GM19035 (cell line): ENCODE measurements around the gene GLRX3.
A peak's percentile ranks its signal among the peaks of the same experiment; 100 is the strongest.
"Not testable (repeated sequence)": the region's sequence is repeated elsewhere in the genome, so short reads cannot be mapped to it uniquely, and the experiment has no call there.

Experiments used
- ATAC-seq: cut with Tn5 transposase; IDR thresholded peaks from one replicate; pipeline ENCODE4 v1.9.1; 2021; ENCODE audit not compliant: unreplicated experiment

GLRX3 gene

GRCh38 chr10:130136226-130137089, at the start of gene GLRX3:
Gene GLRX3, plus strand, starts transcription at chr10:130136391. Its CDS starts 30 bp downstream, at chr10:130136421.
- ATAC-seq, result peak; percentile 83

GRCh38 chr10:130090565-130090964, 45.6 kb upstream of the GLRX3 start:
- ATAC-seq, result not testable (repeated sequence)

DNA sequence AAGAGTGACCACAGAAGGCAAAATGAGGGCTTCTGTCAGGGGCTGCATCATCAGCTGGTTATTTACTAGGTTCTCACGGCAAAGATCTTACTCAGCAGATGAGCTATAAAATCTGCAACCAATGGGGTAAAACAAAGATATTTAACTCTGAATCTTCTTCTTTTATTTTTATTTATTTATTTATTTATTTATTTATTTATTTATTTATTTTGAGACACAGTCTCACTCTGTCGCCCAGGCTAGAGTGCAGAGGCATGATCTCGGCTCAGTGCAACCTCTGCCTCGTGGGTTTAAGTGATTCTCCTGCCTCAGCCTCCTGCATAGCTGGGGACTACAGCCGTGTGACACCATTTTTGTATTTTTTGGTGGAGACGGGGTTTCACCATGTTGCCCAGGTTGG, 36.8 kb upstream of the GLRX3 start:
- no peak for ATAC-seq

- no peak for ATAC-seq
These were observed 30.5 kb upstream of the GLRX3 start for GRCh38 chr10:130105724-130106123.

DNA sequence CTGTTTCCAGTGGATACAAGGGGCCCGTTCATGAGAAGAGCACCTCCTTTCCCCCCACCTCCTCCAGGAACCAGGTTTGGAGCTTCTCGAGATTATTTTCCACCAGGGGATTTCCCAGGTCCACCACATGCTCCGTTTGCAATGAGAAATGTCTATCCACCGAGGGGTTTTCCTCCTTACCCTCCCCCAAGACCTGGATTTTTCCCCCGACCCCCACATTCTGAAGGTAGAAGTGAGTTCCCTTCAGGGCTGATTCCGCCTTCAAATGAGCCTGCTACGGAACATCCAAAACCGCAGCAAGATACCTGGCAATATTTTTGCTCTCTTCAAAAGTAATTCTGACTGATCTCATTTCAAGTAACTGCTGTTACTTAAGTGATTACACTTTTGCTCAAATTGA, 28.0 kb upstream of the GLRX3 start:
- not testable (repeated sequence) for ATAC-seq

DNA sequence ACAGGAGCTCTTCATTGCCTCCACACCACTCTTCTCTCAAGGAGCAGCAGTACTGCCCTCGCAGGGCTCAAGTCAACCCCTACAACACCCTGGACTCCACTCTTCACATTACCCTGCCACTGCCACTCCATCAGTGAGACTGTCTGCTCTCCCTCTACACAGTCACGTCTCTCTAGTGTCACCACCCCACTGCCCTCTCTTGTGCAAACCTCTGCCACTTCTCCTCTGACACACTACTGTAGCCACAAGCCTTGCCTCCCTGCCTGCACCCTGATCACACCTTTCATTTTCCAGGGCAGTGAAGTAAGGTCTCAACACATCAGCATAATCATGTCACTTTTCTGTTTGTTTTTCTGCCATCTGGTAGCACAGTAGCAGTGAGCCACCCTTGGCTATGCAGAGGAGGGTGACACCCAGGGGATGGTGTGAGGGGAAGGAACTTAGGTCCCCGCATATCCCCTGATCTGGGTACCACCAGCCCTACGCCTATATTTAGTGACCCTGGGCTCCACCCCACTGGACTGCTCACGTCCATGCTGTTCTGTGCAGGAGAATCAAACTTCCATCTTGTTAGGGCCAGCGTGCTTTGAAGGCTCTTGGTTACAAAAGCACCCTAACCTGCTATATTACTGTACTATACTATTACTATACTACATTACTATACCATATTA, 27.1 kb upstream of the GLRX3 start:
- no peak for ATAC-seq

GRCh38 chr10:130109796-130110245, 26.4 kb upstream of the GLRX3 start:
- ATAC-seq, result no peak

- peak; percentile 80 for ATAC-seq
These were observed 25.7 kb upstream of the GLRX3 start, which contains the start of gene C10orf143 for GRCh38 chr10:130110246-130111112. Gene C10orf143, minus strand, starts transcription at chr10:130110830. Its CDS starts 58 bp downstream, at chr10:130110772.

- peak; percentile 84 for ATAC-seq
These were observed 24.9 kb upstream of the GLRX3 start for GRCh38 chr10:130111113-130111851.

- no peak for ATAC-seq
These were observed 24.4 kb upstream of the GLRX3 start for GRCh38 chr10:130111852-130112180.

DNA sequence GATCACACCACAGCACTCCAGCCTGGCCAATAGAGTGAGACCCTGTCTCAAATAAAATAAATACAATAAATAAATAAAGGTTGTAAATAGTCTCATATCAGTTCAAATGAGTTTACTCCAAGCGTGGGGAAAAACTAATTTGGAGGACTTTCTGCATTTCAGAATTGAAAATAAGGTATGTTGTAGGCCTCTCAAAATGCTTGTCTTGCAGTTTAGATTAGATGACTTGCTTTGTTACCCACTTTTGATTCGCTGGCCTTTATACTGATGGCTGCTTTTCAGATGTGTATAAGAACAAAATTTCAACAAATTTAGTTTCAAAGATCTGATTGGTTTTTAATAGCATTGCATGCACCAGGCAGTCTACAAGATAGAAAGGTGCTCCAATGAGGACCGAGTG, 23.4 kb upstream of the GLRX3 start:
- no peak for ATAC-seq

DNA sequence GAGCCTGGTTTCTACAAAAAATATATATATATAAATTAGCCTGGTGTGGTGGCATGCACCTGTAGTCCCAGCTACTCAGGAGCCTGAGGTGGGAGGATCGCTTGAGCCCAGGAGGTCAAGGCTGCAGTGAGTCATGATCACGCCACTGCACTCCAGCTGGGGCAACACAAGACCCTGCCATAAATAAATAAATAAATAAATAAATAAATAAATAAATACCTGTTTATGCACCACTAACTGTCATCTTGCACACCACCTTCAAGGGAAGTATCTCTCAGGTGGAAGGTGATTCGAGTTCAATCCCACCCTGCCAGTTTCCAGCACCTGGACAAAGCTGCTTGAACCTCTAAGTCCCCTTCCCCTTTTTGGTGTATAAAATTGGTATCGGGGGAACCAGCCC, 19.2 kb upstream of the GLRX3 start:
- ATAC-seq, result not testable (repeated sequence)

DNA sequence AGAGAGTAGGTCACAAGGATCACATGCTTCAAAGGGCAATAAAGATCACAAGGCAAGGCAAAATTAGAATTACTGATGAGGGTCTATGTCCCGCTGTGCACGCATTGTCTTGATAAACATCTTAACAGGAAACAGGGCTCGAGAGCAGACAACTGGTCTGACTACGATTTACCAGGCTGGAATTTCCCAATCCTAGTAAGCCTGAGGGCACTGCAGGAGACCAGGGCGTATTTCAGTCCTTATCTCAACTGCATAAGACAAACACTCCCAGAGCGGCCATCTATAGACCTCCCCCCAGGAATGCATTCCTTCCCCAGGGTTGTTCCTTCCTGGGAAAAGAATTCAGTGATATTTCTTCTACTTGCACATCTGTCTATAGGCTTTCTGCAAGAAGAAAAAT, 18.7 kb upstream of the GLRX3 start:
- not testable (repeated sequence) for ATAC-seq

GRCh38 chr10:130121486-130122079, 14.6 kb upstream of the GLRX3 start:
- no peak for ATAC-seq

GRCh38 chr10:130127364-130128061, 8.7 kb upstream of the GLRX3 start:
- peak; percentile 96 for ATAC-seq

DNA sequence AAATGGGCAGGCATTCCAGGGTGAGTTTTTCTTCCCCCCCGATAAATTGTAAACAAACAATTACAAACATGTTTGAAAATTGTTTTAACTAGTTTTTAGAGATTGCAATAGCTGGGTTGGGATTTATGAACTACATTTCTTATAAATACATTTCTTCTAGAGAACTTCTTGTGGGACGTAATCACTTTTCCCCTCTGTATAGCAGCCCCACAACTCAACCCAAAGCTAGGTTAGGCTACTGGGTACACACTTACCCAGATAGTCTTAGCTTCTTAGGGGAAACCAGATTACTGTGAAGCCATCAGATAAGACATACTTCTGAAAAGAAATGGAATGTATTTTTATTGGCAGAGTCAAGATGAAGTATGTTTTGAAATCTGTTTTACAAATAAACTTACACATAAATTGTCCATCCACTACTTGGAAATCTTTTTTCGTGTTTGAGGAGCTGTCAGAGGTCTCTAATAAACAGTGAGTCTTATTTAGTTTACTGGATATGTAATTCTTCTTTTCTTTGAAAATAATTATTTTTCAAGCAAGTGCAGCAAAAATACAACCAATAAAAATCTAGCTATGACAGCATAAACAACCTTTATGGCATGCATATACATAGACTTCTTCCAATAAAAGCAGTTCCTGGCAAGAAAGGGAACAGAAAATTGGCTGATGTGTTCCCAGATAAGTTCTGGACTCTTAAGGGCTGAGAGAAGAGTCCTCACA, 8.0 kb upstream of the GLRX3 start:
- no peak for ATAC-seq

DNA sequence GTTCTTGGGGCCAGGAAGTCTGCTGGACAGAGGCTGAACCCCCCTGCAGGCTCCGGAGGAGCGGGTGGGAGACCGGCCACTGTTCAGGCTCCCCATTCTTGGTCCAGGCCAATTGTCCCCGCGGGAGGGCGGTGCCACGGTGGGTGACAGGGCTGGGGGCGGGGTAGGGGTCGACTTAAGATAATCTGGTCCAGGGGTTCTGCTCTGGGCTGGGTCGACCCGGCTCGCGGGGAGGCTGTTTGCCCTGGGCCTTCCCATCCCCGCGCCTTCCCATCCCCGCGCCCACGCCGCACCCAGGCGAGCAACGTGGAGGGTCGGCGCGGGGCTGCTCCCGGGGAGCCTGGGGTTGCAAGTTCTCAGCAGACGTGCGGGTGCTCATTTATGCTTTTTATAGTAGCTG, 7.3 kb upstream of the GLRX3 start:
- no peak for ATAC-seq

- peak; percentile 23 for ATAC-seq
These were observed 440 bp upstream of the GLRX3 start for GRCh38 chr10:130135676-130136225.

DNA sequence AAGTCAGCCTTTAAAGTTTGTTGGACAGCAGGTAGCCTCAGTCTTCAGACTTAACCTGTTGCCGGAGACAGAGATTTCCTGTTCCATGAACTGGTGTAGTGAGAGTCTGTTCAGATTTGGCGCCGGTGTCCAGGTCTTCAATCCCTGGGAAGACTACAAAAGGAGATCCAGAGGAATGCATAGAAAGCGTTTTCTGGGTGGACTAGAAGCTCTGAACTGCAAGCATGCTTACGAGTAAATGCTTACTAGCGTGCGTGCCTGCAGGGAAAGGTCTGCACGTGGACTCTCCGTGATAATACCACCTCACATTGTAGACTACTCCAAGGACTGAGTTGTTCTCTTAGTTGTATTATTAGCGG, 878 bp downstream of the GLRX3 start:
- ATAC-seq, result no peak
